CD8-positive, alpha-beta memory T cell (primary cell): ENCODE results near the gene RBMS3. TPM values are rescaled to one million over a fixed set of nuclear protein-coding genes. Genes with fewer than 3 reads are reported as not detected.

Experiments used
- CTCF ChIA-PET: fragments of 350-600 bp; sonication (Branson Sonifier 250); formaldehyde crosslinking; loops from one replicate; lab custom pipeline; 2021; ENCODE audit warnings: antibody characterized with exemption; lab: Charles Lee
- POLR2A ChIA-PET: fragments of 350-600 bp; sonication (Branson Sonifier 250); formaldehyde crosslinking; loops from one replicate; lab custom pipeline; 2021; ENCODE audit warnings: antibody characterized with exemption; lab: Charles Lee
- DNase-seq, 5 donors: peaks; one replicate each; pipeline versions ENCODE4 v3.0.0 to v3.0.0-alpha.2; 2020 to 2022; ENCODE audit warnings: mixed read lengths in 1 of 5
- H3K27ac ChIP-seq: one replicate; pipeline ENCODE4 v1.7.0; 2013; ENCODE audit warnings: low read depth, mild to moderate bottlenecking, low read length, moderate library complexity
- H3K27me3 ChIP-seq: 2 replicates; pipeline ENCODE4 v1.7.0; 2013; ENCODE audit warnings: low read length, mild to moderate bottlenecking; ENCODE audit not compliant: insufficient read depth, poor library complexity, severe bottlenecking
- H3K36me3 ChIP-seq: 2 replicates; pipeline ENCODE4 v1.7.0; 2013; ENCODE audit warnings: mild to moderate bottlenecking, low read length, moderate library complexity; ENCODE audit not compliant: insufficient read depth
- H3K4me1 ChIP-seq: 2 replicates; pipeline ENCODE4 v1.7.0; 2013; ENCODE audit warnings: mild to moderate bottlenecking, low read length, moderate library complexity; ENCODE audit not compliant: insufficient read depth
- H3K4me3 ChIP-seq: 2 replicates; pipeline ENCODE4 v1.7.0; 2013; ENCODE audit warnings: mild to moderate bottlenecking, low read length
- H3K9me3 ChIP-seq: 2 replicates; pipeline ENCODE4 v1.7.0; 2013; ENCODE audit warnings: mild to moderate bottlenecking, low read length
- H3K27ac Mint-ChIP-seq, 8 donors: one replicate each; pipeline ENCODE4 v1.8.0; 2020 to 2021; ENCODE audit warnings: mixed read lengths in 8 of 8, mild to moderate bottlenecking in 6 of 8, inconsistent platforms in 3 of 8, moderate library complexity in 3 of 8
- H3K27me3 Mint-ChIP-seq, 2 donors: one replicate each; pipeline ENCODE4 v1.8.0; 2020 to 2021; ENCODE audit warnings: mixed read lengths in 2 of 2, mild to moderate bottlenecking in 1 of 2, moderate library complexity in 1 of 2
- H3K36me3 Mint-ChIP-seq, 3 donors: one replicate each; pipeline ENCODE4 v1.8.0; 2020 to 2021; ENCODE audit warnings: mixed read lengths in 3 of 3, inconsistent platforms in 1 of 3, mild to moderate bottlenecking in 1 of 3
- H3K4me1 Mint-ChIP-seq, 3 donors: one replicate each; pipeline ENCODE4 v1.8.0; 2020 to 2021; ENCODE audit warnings: mixed read lengths in 3 of 3, inconsistent platforms in 1 of 3, mild to moderate bottlenecking in 1 of 3
- H3K4me3 Mint-ChIP-seq, 7 donors: one replicate each; pipeline ENCODE4 v1.8.0; 2020 to 2021; ENCODE audit warnings: mixed read lengths in 7 of 7, mild to moderate bottlenecking in 6 of 7, moderate library complexity in 4 of 7, inconsistent platforms in 2 of 7
- H3K9me3 Mint-ChIP-seq, 5 donors: one replicate each; pipeline ENCODE4 v1.8.0; 2020 to 2022; ENCODE audit warnings: mixed read lengths in 5 of 5, mild to moderate bottlenecking in 3 of 5, moderate library complexity in 2 of 5, inconsistent platforms in 1 of 5
- polyA plus RNA-seq: library from polyadenylated mRNA; unstranded; fragments of 300-500 nt; fragmentation: Illumina TruSeq; gene quantifications from one replicate; pipeline ENCODE4 v1.2.3, GENCODE V29; 2021
- total RNA-seq, 2 experiments: library from RNA; stranded (reverse); gene quantifications; one replicate each; pipeline ENCODE4 v1.2.3, GENCODE V29; 2021

RBMS3 gene
- total and polyA plus RNA-seq, 3 experiments from 2014 or later, result 0.21 to 0.33 (median 0.22) TPM

GRCh38 chr3:29410660-29411405 is 130.0 kb downstream of the RBMS3 start:
- H3K27ac Mint-ChIP-seq, result no peak overlapping the region

DNA sequence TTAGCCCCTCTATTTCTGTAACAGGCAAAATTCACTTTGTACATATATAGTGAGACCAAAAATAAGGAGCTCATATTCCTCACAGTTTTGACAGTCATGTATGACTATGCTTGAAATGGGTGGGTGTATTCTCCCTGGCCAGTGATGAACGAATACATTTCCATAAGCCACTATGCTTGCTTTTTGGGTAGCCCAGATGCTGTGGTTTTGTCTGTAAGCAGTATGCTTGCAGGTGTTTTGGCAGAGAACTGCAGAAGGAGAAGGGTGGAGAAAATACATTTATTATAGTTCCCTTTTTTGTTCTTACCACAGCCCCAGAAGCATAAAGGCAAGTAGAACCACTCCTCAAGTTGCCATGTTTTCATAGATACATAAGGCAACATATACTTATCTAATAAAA is 131.2 kb downstream of the RBMS3 start:
- ChIA-PET POLR2A (no interaction called here), CTCF (no interaction called here)
- Mint-ChIP-seq H3K36me3 (no peaks in the 10 kb centered on the region), H3K27ac (no peak overlapping the region), H3K4me1 (no peaks in the 10 kb centered on the region), H3K4me3 (no peak overlapping the region), H3K9me3 (peaks cover 0 to 3% (median 0%) of the 10 kb centered on the region in 5 donors), H3K27me3 (no peaks in the 10 kb centered on the region)
- Histone ChIP-seq H3K4me1 (no peaks in the 10 kb centered on the region), H3K4me3 (no peak overlapping the region), H3K36me3 (no peaks in the 10 kb centered on the region), H3K27me3 (no peaks in the 10 kb centered on the region), H3K9me3 (no peaks in the 10 kb centered on the region), H3K27ac (no peak overlapping the region)
- no peak for DNase-seq

More at GRCh38 chr3:29410660-29411405, 130.0 kb downstream of the RBMS3 start:
- Histone ChIP-seq H3K4me3 (no peak overlapping the region), H3K4me1 (no peaks in the 10 kb centered on the region), H3K27me3 (no peaks in the 10 kb centered on the region), H3K27ac (no peak overlapping the region), H3K9me3 (no peaks in the 10 kb centered on the region), H3K36me3 (no peaks in the 10 kb centered on the region)
- CTCF ChIA-PET, result no interaction called here
- no peaks in the 10 kb centered on the region for H3K27me3 Mint-ChIP-seq
- DNase-seq, result no peak
- H3K9me3 Mint-ChIP-seq, result peaks cover 0 to 3% (median 0%) of the 10 kb centered on the region in 5 donors
- H3K4me1 Mint-ChIP-seq, result no peaks in the 10 kb centered on the region
- H3K36me3 Mint-ChIP-seq, result no peaks in the 10 kb centered on the region
- no peak overlapping the region for H3K4me3 Mint-ChIP-seq
- POLR2A ChIA-PET, result no interaction called here

DNA sequence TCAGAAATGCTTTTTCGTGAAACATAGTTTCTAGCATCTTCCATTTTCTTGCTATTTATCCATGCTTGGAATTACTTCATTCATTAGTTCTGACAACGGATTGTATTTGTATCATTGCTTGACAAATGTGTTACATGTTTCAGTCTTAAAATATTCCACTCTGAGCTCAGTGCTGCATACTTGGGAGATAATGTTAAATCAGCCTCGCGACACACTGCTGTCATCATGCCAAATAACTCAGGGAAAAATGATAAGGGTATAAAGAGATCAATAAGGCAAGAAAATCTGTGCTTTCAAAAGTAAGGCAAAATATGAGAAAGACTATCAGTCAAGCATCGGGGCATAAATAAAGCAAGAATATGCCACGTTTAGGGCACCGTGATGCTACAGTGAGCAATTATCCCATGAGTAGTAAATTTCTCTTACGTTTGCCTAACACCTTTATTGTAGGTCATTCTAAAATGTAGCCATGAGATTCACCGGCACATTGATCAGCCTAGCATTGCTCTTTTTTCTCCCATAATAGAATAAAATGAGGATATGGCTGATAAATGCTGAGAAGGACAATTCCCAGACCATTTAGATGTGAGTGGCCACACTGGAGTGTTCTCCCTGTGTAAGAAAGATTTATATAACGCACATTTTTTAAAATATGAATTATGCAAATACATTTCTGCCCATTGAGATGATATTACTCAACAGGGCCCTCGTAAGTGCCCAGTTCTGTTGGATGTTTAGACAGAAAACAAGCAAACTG is 133.8 kb downstream of the RBMS3 start:
- CTCF ChIA-PET, result no interaction called here
- Histone ChIP-seq H3K27ac (no peak overlapping the region), H3K9me3 (no peaks in the 10 kb centered on the region), H3K36me3 (no peaks in the 10 kb centered on the region), H3K27me3 (no peaks in the 10 kb centered on the region), H3K4me3 (no peak overlapping the region), H3K4me1 (no peaks in the 10 kb centered on the region)
- Mint-ChIP-seq H3K27ac (no peak overlapping the region), H3K27me3 (no peaks in the 10 kb centered on the region), H3K9me3 (no peaks in the 10 kb centered on the region), H3K4me1 (no peaks in the 10 kb centered on the region), H3K36me3 (no peaks in the 10 kb centered on the region), H3K4me3 (no peak overlapping the region)
- DNase-seq, result no peak
- POLR2A ChIA-PET, result no interaction called here

DNA sequence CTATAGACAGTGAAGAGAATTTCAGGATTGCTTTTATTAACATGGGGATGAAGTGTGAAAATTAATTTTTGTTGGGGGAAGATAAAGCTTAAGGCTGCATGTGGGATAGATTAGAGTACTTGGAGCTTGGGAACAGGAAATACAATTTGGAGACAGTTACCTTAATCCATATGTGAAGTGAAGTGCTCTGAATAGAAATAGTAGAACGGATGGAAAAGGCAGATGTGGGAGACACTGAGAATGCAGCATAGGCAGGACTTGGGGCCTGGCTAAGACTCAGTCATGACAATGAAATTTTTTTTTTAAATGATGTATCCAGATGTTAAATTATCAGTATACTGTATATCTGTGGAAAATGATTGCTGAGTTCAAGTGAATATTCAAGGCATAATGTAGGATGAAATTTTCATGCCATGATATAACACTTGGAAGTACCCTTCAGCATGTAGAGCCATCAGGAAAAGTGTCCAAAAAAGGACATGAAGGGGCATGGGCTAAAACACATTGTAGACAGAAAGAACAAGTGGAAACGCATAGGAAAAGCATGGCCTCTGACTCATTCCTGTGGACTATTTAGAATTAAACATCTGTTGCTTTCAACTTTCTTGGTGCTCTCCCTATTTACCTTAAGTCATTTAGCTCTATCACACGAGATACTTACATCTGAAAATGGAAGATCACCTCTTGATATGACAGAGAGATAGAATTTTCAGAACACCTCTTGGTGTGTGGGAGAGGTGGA is 134.8 kb downstream of the RBMS3 start:
- Mint-ChIP-seq H3K36me3 (no peaks in the 10 kb centered on the region), H3K27ac (no peak overlapping the region), H3K9me3 (no peaks in the 10 kb centered on the region), H3K27me3 (no peaks in the 10 kb centered on the region), H3K4me3 (no peak overlapping the region), H3K4me1 (no peaks in the 10 kb centered on the region)
- H3K27ac ChIP-seq, result no peak overlapping the region
- no peaks in the 10 kb centered on the region for H3K9me3 ChIP-seq
- no peaks in the 10 kb centered on the region for H3K36me3 ChIP-seq
- H3K4me3 ChIP-seq, result no peak overlapping the region
- ChIA-PET CTCF (no interaction called here), POLR2A (no interaction called here)
- H3K27me3 ChIP-seq, result no peaks in the 10 kb centered on the region
- H3K4me1 ChIP-seq, result no peaks in the 10 kb centered on the region
- no peak for DNase-seq

DNA sequence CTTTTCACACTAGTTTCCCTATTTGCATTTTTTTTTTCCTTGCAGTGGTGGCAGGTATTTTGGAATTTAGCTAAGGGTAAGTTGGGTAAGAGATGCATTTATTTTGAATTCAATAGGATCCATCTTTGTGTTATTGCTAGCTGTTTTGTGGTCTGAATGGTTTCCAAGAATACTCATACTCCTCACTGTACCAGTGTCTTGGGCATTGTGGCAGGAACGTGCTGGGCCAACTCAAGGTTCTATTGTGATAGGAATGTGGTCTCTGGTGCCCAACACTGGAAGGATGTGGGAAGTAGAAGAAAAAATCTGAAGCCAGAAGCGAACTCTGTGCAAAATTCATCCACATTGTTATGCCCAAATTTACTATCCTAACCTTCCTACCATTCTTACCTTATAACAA is 135.6 kb downstream of the RBMS3 start:
- CTCF ChIA-PET, result no interaction called here
- Mint-ChIP-seq H3K4me3 (no peak overlapping the region), H3K27ac (no peak overlapping the region), H3K27me3 (no peaks in the 10 kb centered on the region), H3K9me3 (no peaks in the 10 kb centered on the region), H3K4me1 (no peaks in the 10 kb centered on the region), H3K36me3 (no peaks in the 10 kb centered on the region)
- DNase-seq, result no peak
- Histone ChIP-seq H3K27ac (no peak overlapping the region), H3K4me3 (no peak overlapping the region), H3K27me3 (no peaks in the 10 kb centered on the region), H3K9me3 (no peaks in the 10 kb centered on the region), H3K36me3 (no peaks in the 10 kb centered on the region), H3K4me1 (no peaks in the 10 kb centered on the region)
- POLR2A ChIA-PET, result no interaction called here

DNA sequence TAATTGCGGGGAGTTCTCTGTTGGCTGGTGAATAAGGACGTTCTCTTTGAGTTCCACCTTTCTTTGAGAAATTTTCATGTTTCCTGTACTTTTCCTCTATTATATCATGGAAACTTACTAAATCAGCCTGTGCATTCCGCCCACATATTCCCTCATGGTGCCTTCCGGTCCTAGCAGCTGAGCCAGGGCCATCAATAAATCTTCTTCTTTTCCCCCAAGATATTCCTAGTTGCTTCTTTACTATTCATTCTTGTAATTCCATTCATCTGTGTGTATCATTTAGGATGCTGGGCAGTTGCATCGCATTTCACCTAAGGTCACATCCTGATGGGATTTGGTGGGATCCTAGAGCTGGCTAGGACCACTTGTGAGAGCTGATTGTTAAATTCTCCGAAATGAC is 139.2 kb downstream of the RBMS3 start:
- H3K27me3 ChIP-seq, result no peaks in the 10 kb centered on the region
- CTCF ChIA-PET, result no interaction called here
- no peaks in the 10 kb centered on the region for H3K4me1 ChIP-seq
- no peak overlapping the region for H3K27ac ChIP-seq
- POLR2A ChIA-PET, result no interaction called here
- DNase-seq, result no peak
- H3K9me3 ChIP-seq, result no peaks in the 10 kb centered on the region
- Mint-ChIP-seq H3K9me3 (peaks cover 0 to 3% (median 0%) of the 10 kb centered on the region in 5 donors), H3K4me1 (no peaks in the 10 kb centered on the region), H3K4me3 (no peak overlapping the region), H3K36me3 (no peaks in the 10 kb centered on the region), H3K27me3 (no peaks in the 10 kb centered on the region), H3K27ac (no peak overlapping the region)
- H3K4me3 ChIP-seq, result no peak overlapping the region
- H3K36me3 ChIP-seq, result no peaks in the 10 kb centered on the region

- H3K4me3 ChIP-seq, result no peak overlapping the region
- Mint-ChIP-seq H3K27ac (no peak overlapping the region), H3K27me3 (no peaks in the 10 kb centered on the region), H3K36me3 (no peaks in the 10 kb centered on the region), H3K9me3 (peaks cover 0 to 7% (median 3%) of the 10 kb centered on the region in 5 donors), H3K4me3 (no peak overlapping the region), H3K4me1 (no peaks in the 10 kb centered on the region)
- H3K36me3 ChIP-seq, result no peaks in the 10 kb centered on the region
- no peaks in the 10 kb centered on the region for H3K4me1 ChIP-seq
- no peaks in the 10 kb centered on the region for H3K27me3 ChIP-seq
- CTCF ChIA-PET, result no interaction called here
- POLR2A ChIA-PET, result no interaction called here
- H3K27ac ChIP-seq, result no peak overlapping the region
- no peak for DNase-seq
- H3K9me3 ChIP-seq, result no peaks in the 10 kb centered on the region
Observed at GRCh38 chr3:29426302-29427226, 145.7 kb downstream of the RBMS3 start.
